ENCODE data around the gene HELZ. TPM values are rescaled to one million over a fixed set of nuclear protein-coding genes. Genes with fewer than 3 reads are reported as not detected.

HELZ gene
- total and polyA plus RNA-seq, 7 donors: 1.8 to 55.7 (median 30.8) TPM

- H3K4me1 ChIP-seq: peaks cover 11% of the 10 kb centered on the region
- TF ChIP-seq CTCF (IDR thresholded peaks at IDR 0.05): no peak
- DNase-seq (no peak), ATAC-seq (no peak)
- no peak overlapping the region for H3K4me3 ChIP-seq
- intact Hi-C loops (cut with DNase I): loop anchor here in 1 of 2 donors (10.0 kb wide), 1 partner anchor 61 kb away; no protein-coding TSS in a partner anchor
- 72 to 81% (median 72%) methylated on average over 4 of the region's 4 CpGs for WGBS, 3 donors
- H3K9me3 ChIP-seq: no peaks in the 10 kb centered on the region
- H3K36me3 ChIP-seq (ENCODE audit: insufficient read depth in 1 of 2, low read depth in 1 of 2): peaks cover 0 to 4% of the 10 kb centered on the region in 2 donors
- no peaks in the 10 kb centered on the region for H3K27me3 ChIP-seq (ENCODE audit: insufficient read depth in 3 of 3, low read length in 2 of 3)
- H3K27ac ChIP-seq: no peak overlapping the region
Observed at GRCh38 chr17:67225316-67225715, 19.7 kb downstream of the HELZ start.

- ATAC-seq (no peak), DNase-seq (no peak)
- intact Hi-C loops (cut with DNase I): loop anchor here in 1 of 2 donors (10.0 kb wide), 1 partner anchor 60 kb away; no protein-coding TSS in a partner anchor
- 92 to 93% (median 92%) methylated on average over 9 of the region's 9 CpGs for WGBS, 3 donors
- Histone ChIP-seq H3K4me3 (no peak overlapping the region), H3K4me1 (peaks cover 16% of the 10 kb centered on the region), H3K9me3 (no peaks in the 10 kb centered on the region), H3K36me3 (ENCODE audit: insufficient read depth in 1 of 2, low read depth in 1 of 2) (no peaks in the 10 kb centered on the region), H3K27me3 (ENCODE audit: insufficient read depth in 3 of 3, low read length in 2 of 3) (no peaks in the 10 kb centered on the region), H3K27ac (no peak overlapping the region)
- TF ChIP-seq CTCF (IDR thresholded peaks at IDR 0.05): no peak
Observed at GRCh38 chr17:67224736-67225135, 20.3 kb downstream of the HELZ start.

- TF ChIP-seq CTCF (IDR thresholded peaks at IDR 0.05): no peak
Observed at GRCh38 chr17:67223924-67224323, 21.1 kb downstream of the HELZ start.

GRCh38 chr17:67221062-67221998 is 23.7 kb downstream of the HELZ start:
- H3K27ac ChIP-seq: no peak overlapping the region
- no peaks in the 10 kb centered on the region for H3K27me3 ChIP-seq (ENCODE audit: insufficient read depth in 3 of 3, low read length in 2 of 3)
- H3K9me3 ChIP-seq: no peaks in the 10 kb centered on the region
- peak in 3 of 4 donors; percentile 64 to 86 (median 67) for ATAC-seq
- H3K36me3 ChIP-seq (ENCODE audit: insufficient read depth in 1 of 2, low read depth in 1 of 2): peaks cover 0 to 23% of the 10 kb centered on the region in 2 donors
- peak; percentile 64 for TF ChIP-seq CTCF (IDR thresholded peaks at IDR 0.05)
- intact Hi-C loops (cut with DNase I): loop anchor here (1.0 to 10.0 kb wide), 3 partner anchors 57 to 73 kb away; no protein-coding TSS in a partner anchor
- peaks cover 28% of the 10 kb centered on the region for H3K4me1 ChIP-seq
- H3K4me3 ChIP-seq: no peak overlapping the region
- WGBS, 3 donors: 76 to 91% (median 81%) methylated on average over 5 of the region's 5 CpGs
- DNase-seq: no peak

More at GRCh38 chr17:67223924-67224323, 21.1 kb downstream of the HELZ start:
- H3K36me3 ChIP-seq (ENCODE audit: insufficient read depth in 1 of 2, low read depth in 1 of 2): no peaks in the 10 kb centered on the region
- H3K4me1 ChIP-seq: peaks cover 24% of the 10 kb centered on the region
- H3K27ac ChIP-seq: no peak overlapping the region
- 67 to 73% (median 70%) methylated on average over 6 of the region's 6 CpGs for WGBS, 3 donors
- H3K27me3 ChIP-seq (ENCODE audit: insufficient read depth in 3 of 3, low read length in 2 of 3): no peaks in the 10 kb centered on the region
- peak; percentile 53 to 62 (median 56) for ATAC-seq
- DNase-seq: no peak
- H3K4me3 ChIP-seq: no peak overlapping the region
- no peaks in the 10 kb centered on the region for H3K9me3 ChIP-seq
- intact Hi-C loops (cut with DNase I): loop anchor here in 1 of 2 donors (10.0 kb wide), 1 partner anchor 59 kb away; no protein-coding TSS in a partner anchor
